Pancreas (tissue), 10 donors: ENCODE data around the gene PTH2. TPM values are rescaled to one million over a fixed set of nuclear protein-coding genes. Genes with fewer than 3 reads are reported as not detected.

Experiments
- ATAC-seq, 4 donors: fragments of 200-7000 bp; cut with Tn5 transposase; one replicate each; pipeline versions ENCODE4 v1.8.0 to v1.9.1; 2020; ENCODE audit warnings: mild to moderate bottlenecking in 4 of 4, moderate library complexity in 4 of 4
- DNase-seq, 6 donors: peaks; one replicate each; pipeline ENCODE4 v3.0.0-alpha.2; 2020
- FAIRE-seq: peaks from 2 replicates; lab custom pipeline; 2012; peaks lifted over from hg19 to GRCh38; lab: Jason Lieb, UNC
- H3K27ac ChIP-seq, 4 donors: fragments of 200-600 bp; sonication (generic); 1 replicate in 3 of 4; 2 replicates in 1 of 4; pipeline versions ENCODE4 v1.5.0 to v1.8.0; 2020
- H3K27me3 ChIP-seq, 4 donors: fragments of 200-600 bp; one replicate each; pipeline ENCODE4 v1.8.0; 2021
- H3K36me3 ChIP-seq, 3 donors: fragments of 200-600 bp; sonication (generic) in 1 of 3; one replicate each; pipeline versions ENCODE4 v1.5.0 to v1.8.0; 2020 to 2021
- H3K4me1 ChIP-seq, 3 donors: fragments of 200-600 bp; one replicate each; pipeline ENCODE4 v1.8.0; 2021
- H3K4me3 ChIP-seq, 4 donors: fragments of 200-600 bp; sonication (generic) in 2 of 4; one replicate each; pipeline versions ENCODE4 v1.5.0 to v1.8.0; 2020 to 2021
- H3K9me3 ChIP-seq, 4 donors: fragments of 200-600 bp; one replicate each; pipeline ENCODE4 v1.8.0; 2021
- WGBS, 2 donors: extraction: QIAGEN DNeasy Blood & Tissue Kit; methylation state at CpG; one replicate each; pipeline ENCODE4 v1.1.7; 2013; 5-methylcytosine and 5-hydroxymethylcytosine counted together
- intact Hi-C, 3 donors: fragments of 100-400 bp; cut with DNase I; formaldehyde crosslinking; loops; one replicate each; pipeline versions ENCODE4 v1.11.1 to v1.14.2; 2022
- polyA plus RNA-seq, 2 donors: library from polyadenylated mRNA; stranded (reverse); fragments of 200-250 nt; gene quantifications; one replicate each; pipeline ENCODE4 v1.2.3, GENCODE V29; 2013
- total RNA-seq, 6 donors: library from RNA; stranded (reverse); fragmentation: NEBNext Ultra II Directional in 4 of 6; extraction: Animal tissue kit (Norgen Biotek cat#: 25700) in 4 of 6; gene quantifications; one replicate each; pipeline versions ENCODE4 v1.2.1 to v1.2.4, GENCODE V29; 2021 to 2023
- TF ChIP-seq, protein P1 (sequence below), 4 donors: fragments of 200-600 bp; sonication (generic) in 3 of 4; IDR thresholded peaks; one replicate each; pipeline versions ENCODE4 v1.5.0 to v1.8.0; 2021; ENCODE audit warnings: antibody characterized with exemption in 4 of 4
- donor health status: healthy with polysubstance abuse.
- donor health status: DM: no; HTN: no; CAD: no; lungs with moderate emphysema.
- donor health status: DM: no; HTN: no; CAD: no.
- donor health status: control.
- donor health status: control.
- donor health status: Bipolar disorder and iron deficiency.
- donor health status: DM: yes; HTN: yes; CAD: no.
- donor health status: DM: no; HTN: no; CAD: no.
- donor health status: DM: no; HTN: no; CAD: no.
- donor health status: DM: yes; HTN: yes; CAD: no.

Gene PTH2
- total and polyA plus RNA-seq, 8 donors = not detected

DNA sequence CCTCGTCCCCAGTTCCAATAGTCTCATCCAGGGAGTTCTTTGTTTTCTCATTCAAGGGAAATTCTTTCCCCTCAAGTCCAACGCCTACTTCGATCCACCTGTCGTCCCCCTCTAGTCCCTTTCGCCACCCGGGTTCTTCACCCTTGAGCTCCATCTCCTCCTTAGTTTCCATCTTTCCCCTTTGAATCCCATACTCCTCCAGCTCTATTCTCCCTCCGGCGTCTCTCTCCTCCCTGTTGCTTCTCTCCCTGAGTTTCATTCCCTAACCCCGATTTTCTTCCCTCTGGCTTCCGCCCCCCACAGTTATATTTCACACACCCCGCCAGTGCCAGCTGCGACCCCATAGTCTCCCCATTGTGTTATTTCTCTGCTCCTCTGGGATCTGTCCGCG is 18.7 kb upstream of the PTH2 start:
- TF ChIP-seq, protein P1, sequence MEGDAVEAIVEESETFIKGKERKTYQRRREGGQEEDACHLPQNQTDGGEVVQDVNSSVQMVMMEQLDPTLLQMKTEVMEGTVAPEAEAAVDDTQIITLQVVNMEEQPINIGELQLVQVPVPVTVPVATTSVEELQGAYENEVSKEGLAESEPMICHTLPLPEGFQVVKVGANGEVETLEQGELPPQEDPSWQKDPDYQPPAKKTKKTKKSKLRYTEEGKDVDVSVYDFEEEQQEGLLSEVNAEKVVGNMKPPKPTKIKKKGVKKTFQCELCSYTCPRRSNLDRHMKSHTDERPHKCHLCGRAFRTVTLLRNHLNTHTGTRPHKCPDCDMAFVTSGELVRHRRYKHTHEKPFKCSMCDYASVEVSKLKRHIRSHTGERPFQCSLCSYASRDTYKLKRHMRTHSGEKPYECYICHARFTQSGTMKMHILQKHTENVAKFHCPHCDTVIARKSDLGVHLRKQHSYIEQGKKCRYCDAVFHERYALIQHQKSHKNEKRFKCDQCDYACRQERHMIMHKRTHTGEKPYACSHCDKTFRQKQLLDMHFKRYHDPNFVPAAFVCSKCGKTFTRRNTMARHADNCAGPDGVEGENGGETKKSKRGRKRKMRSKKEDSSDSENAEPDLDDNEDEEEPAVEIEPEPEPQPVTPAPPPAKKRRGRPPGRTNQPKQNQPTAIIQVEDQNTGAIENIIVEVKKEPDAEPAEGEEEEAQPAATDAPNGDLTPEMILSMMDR (IDR thresholded peaks at IDR 0.05) = no peak
- Histone ChIP-seq H3K27me3 (no peaks in the 10 kb centered on the region), H3K4me3 (no peak overlapping the region), H3K4me1 (no peaks in the 10 kb centered on the region), H3K36me3 (no peaks in the 10 kb centered on the region), H3K27ac (no peak overlapping the region), H3K9me3 (no peaks in the 10 kb centered on the region)
- intact Hi-C loops = loop anchor here in 2 of 3 donors (10.0 kb wide), 2 partner anchors 47 to 217 kb away; no protein-coding TSS in a partner anchor
- no peak for DNase-seq
- WGBS, 2 donors = 17 to 19% methylated on average over 14 of the region's 14 CpGs
- no peak for FAIRE-seq
- no peak for ATAC-seq

DNA sequence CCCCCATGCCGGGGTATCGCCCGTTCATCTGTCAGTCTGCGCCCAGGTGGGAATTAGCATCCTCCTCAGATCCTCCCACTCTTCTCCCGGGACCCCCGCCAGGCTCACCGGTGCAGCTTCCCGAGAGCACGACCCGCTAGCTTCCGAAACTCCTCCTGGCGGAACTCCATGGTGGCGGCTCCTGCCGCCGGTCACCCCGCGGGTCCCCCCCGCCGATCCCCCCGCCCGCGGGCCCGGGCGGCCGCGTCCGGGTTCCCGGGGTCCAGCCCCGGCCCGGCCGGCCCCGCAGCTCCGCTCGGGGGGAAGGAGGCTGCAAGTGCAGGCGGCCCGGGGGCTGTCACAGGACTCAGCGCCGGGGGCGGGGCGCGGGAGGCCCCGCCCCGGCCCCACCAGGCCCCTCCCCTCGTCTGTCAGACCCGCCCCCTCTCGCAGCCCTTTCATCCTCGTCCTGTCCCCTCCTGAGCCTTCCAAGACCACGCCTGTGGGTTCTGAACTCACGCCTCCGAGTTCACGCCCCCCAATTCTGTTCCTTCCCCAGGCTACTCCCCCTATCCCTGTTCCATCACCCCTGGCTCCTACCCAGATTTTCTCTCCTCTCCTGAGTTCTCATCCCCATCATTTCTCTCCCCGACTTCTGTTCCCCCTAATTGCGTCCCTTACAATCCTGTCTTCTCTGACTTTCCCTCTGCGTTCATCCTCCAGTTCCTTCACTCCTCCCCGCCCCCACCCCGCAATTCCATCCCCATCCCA is 18.1 kb upstream of the PTH2 start, which contains the start of gene SLC17A7:
Gene SLC17A7, minus strand, starts transcription at position 318 of the 750 bp plus-strand sequence. Its CDS starts 148 bp downstream, at position 170.
- intact Hi-C loops = loop anchor here in 2 of 3 donors (10.0 kb wide), 2 partner anchors 47 to 217 kb away; no protein-coding TSS in a partner anchor
- no peak within 1 kb of the TSS for H3K27ac ChIP-seq
- TF ChIP-seq, protein P1 (IDR thresholded peaks at IDR 0.05) = no peak
- H3K4me3 ChIP-seq = peak within 1 kb of the TSS in 1 of 4 donors; percentile 66
- ATAC-seq (no peak), DNase-seq (peak in 1 of 6 donors; percentile 26), FAIRE-seq (no peak)
- no peaks in the 10 kb centered on the region for H3K4me1 ChIP-seq
- H3K27me3 ChIP-seq = peaks cover 0 to under 1% (median 0%) of the 10 kb centered on the region in 4 donors
- 5 to 7% methylated on average over 30 to 56 of the region's 56 CpGs for WGBS, 2 donors
- H3K36me3 ChIP-seq = no peaks in the 10 kb centered on the region
- no peaks in the 10 kb centered on the region for H3K9me3 ChIP-seq

DNA sequence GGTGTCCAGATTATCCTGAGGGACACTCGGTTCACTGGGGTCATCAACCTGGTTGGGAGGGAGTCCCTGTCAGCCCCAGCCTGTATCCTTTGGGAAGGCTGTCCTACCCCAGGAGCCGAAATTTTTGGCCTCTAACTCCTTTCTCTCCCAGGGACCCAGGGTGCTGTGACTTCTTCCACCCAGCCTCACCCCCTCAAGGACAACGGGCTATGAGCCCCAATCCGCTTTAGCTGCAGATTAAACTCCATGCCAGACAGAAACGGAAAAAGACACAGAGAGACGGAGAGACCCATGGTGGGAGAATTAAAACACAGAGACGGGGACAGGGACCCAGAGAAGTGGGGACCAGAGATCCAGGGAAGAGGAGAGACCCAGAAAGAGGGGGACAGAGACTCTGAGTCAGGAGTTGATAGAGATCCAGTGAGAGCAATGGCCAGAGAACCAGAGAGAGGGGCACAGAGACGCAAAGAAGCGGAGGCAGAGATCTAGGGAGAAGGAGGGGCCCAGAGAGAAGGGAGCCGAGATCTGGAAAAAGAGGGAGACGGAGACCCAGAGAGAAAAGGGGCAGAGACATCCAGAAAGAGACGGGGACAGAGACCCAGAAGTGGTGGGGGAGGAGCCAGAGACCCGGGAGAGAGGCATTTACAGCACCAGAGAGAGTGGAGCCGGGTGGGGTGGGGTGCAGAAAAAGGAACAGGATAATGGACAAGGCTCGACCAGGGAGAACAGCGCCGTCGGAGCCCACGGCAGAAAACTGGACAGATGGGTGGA is 17.4 kb upstream of the PTH2 start:
- Histone ChIP-seq H3K27ac (no peak overlapping the region), H3K36me3 (no peaks in the 10 kb centered on the region), H3K4me1 (no peaks in the 10 kb centered on the region), H3K9me3 (no peaks in the 10 kb centered on the region), H3K27me3 (peaks cover 0 to 8% (median 0%) of the 10 kb centered on the region in 4 donors), H3K4me3 (peak overlapping the region in 1 of 4 donors; percentile 14)
- TF ChIP-seq, protein P1 (IDR thresholded peaks at IDR 0.05) = no peak
- intact Hi-C loops = loop anchor here in 2 of 3 donors (10.0 kb wide), 2 partner anchors 46 to 216 kb away; no protein-coding TSS in a partner anchor
- no peak for DNase-seq
- no peak for FAIRE-seq
- ATAC-seq = no peak
- 22 to 29% methylated on average over 18 to 19 of the region's 19 CpGs for WGBS, 2 donors

DNA sequence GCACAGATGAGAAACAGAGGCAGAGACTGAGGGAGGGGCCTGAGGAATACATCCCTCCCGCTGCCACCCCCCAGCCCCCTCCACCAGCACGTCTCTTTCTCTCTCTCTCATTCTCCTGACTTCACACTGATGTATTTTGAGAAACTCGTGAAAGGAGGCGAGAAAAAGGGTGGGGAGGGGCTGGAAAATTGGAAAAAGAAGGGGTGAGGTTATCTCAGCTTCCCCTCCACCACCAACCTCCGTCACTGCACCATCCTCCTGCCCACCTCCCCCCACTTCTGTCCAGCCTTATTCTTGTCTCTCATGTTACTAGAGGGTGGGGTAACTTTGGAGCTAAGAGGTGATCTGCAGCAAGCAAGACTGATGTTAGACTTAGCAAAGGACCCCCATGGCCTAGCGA is 16.6 kb upstream of the PTH2 start:
- H3K27me3 ChIP-seq = peaks cover 0 to 9% (median 0%) of the 10 kb centered on the region in 4 donors
- ATAC-seq (no peak), DNase-seq (no peak), FAIRE-seq (no peak)
- intact Hi-C loops = loop anchor here (5.0 to 10.0 kb wide), 3 partner anchors 43 to 215 kb away; no protein-coding TSS in a partner anchor
- H3K9me3 ChIP-seq = no peaks in the 10 kb centered on the region
- no peak overlapping the region for H3K4me3 ChIP-seq
- no peaks in the 10 kb centered on the region for H3K36me3 ChIP-seq
- TF ChIP-seq, protein P1 (IDR thresholded peaks at IDR 0.05) = no peak
- no peaks in the 10 kb centered on the region for H3K4me1 ChIP-seq
- WGBS, 2 donors = 41 to 47% methylated on average over 6 of the region's 6 CpGs
- H3K27ac ChIP-seq = no peak overlapping the region
